Hematopoietic multipotent progenitor cell treated with erythropoietin and hydrocortisone succinate and interleukin-3 and kit ligand, for 15 days (in vitro differentiated cells): ENCODE results near the gene AGBL5.

Experiments used
- DNase-seq: peaks from one replicate; pipeline ENCODE4 v3.0.0-alpha.2; 2015; ENCODE audit warnings: low spot score

The AGBL5 gene

DNA sequence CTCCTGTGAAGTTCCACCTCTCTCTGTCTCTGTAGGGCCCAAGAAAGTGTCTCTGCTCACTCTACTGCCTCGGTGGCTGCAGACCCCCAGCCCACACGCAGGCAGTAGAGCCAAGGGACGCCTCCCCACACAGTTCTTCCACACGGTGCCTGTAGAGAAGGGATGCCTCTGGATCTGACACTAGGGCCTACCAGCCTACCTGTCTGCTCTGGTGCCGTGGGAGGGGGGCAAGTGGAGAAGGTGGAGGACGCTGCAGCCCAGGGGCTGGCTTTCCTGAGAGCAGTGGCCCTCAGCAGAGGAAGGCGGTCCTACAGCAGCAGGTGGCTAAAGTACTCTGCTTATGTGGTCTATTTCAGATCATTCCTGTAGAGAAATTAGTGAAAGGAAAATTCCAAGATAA is 27.7 kb upstream of the AGBL5 start:
- no peak for DNase-seq

- no peak for DNase-seq
Observed at GRCh38 chr2:27024188-27024587, 27.3 kb upstream of the AGBL5 start.

- DNase-seq, result no peak
Observed at GRCh38 chr2:27024812-27025211, 26.7 kb upstream of the AGBL5 start.

GRCh38 chr2:27025281-27025800 is 26.1 kb upstream of the AGBL5 start:
- DNase-seq, result no peak

GRCh38 chr2:27025861-27026851 is 25.3 kb upstream of the AGBL5 start:
- DNase-seq, result no peak

DNA sequence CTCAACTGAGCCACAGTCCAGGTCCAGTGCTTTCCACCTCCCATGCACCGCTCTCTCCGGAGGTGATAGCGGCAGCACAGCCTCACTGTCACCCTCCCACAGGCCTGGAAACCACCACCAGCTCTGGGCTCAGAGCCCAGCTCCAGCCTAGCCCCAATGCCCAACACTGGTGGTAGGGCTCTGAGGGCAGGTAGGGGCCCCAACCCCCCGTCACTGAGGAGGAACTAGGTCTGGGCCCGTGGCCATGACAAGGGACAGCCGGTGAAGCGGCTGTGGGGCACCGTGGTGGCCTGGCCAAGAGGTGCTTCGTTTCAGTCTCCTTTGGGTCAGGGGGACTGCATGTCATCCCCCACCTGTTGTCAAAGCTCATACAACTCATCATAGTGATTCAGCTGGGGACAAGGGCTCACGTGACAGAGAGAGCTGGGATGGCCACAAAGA is 24.2 kb upstream of the AGBL5 start:
- no peak for DNase-seq

GRCh38 chr2:27029051-27029450 is 22.4 kb upstream of the AGBL5 start:
- no peak for DNase-seq

GRCh38 chr2:27032495-27033252 is 18.8 kb upstream of the AGBL5 start, which contains the start of gene TMEM214:
TSS of gene TMEM214 (plus strand) at chr2:27032965. CDS start at chr2:27033016, 51 bp downstream.
- DNase-seq, result peak; percentile 77

DNA sequence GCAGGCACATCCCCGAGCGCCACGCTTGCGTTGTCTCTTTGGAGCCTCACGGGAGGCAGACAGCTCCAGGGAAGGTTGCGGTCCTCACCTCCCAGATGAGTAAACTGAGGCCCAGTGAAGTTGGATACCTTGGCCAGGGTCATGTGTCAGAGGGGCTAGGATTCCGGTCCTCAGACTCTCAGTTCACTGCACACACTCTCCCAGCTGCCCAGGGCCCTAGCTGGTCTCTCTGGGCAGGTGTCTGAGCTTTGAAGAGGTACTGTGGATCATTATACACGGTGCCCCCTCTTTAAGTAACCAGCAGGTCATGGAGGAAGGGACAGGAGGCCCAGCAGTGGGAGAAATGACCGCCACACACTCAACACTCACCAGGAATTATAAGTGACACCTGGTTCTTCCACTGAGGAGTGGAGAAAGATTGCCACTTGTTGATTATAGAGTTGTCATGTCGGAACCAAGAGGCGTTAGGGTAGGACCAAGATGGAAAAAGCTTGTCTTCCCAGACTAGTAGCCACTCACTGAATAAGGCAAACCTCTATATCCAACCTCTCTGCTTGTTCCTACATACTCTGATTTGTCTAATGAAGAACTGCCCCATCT is 18.1 kb upstream of the AGBL5 start:
- no peak for DNase-seq

DNA sequence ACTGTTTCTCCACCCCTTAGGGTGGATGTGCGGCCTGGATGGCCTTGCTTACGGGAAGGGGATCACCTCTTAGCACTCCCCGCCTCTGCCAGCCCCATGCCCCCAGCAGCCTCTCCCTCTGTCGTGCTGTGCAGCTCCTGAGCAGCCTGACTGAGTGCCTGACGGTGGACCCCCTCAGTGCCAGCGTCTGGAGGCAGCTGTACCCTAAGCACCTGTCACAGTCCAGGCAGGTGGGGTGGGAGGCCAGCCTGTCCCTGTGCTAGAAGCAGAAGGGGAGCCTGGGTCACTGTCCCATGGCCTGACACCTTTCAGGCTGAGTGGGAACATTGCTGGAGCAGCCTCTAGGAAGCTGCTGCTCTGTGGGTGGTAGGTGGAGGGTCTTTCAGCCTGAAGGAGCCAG is 13.5 kb upstream of the AGBL5 start:
- DNase-seq, result no peak

DNA sequence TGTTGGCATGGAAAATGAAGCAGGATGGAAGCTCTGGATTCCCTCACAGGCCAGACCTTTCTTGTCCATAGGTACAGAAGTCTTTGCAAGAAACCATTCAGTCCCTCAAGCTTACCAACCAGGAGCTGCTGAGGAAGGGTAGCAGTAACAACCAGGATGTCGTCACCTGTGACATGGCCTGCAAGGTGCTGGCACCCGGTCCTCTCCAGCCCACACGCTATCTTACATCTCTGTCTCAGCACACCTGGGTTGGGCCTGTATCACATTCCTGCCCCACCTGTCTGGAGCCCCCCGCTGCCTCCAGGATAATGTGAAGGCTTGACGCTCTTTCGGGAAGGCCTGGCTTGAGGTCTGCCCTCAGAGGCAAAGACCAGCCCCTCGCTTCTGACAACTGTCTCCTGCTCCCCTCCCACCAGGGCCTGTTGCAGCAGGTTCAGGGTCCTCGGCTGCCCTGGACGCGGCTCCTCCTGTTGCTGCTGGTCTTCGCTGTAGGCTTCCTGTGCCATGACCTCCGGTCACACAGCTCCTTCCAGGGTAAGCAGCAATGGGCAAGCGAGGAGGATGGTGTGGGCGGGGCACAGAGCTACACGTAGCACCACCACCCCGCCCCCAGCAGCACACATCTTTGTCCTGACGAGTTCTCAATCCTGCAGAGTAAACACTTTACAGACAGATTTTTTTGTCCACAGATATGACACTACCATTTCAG is 12.7 kb upstream of the AGBL5 start:
- DNase-seq, result no peak

- no peak for DNase-seq
Observed at GRCh38 chr2:27039426-27039825, 12.0 kb upstream of the AGBL5 start.

GRCh38 chr2:27039871-27040270 is 11.6 kb upstream of the AGBL5 start:
- no peak for DNase-seq

DNA sequence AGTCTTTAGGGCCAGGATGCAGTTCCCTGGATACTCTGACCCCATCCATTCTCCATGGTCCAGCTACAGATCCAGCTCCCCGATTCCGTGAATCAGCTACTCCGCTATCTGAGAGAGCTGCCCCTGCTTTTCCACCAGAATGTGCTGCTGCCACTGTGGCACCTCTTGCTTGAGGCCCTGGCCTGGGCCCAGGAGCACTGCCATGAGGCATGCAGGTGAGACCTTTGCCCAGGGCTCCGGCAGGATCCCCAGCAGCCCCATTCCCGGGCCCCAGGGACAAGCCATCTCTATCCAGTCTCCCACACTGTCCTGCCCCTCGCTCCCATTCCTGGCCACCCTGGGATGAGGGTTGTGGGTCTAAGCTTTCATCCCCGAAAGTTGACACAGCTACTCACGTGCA is 11.2 kb upstream of the AGBL5 start:
- no peak for DNase-seq

- DNase-seq, result no peak
Observed at GRCh38 chr2:27041752-27042151, 9.7 kb upstream of the AGBL5 start.

- DNase-seq, result no peak
Observed at GRCh38 chr2:27042159-27042661, 9.3 kb upstream of the AGBL5 start.

- DNase-seq, result no peak
Observed at GRCh38 chr2:27042985-27043634, 8.4 kb upstream of the AGBL5 start.

DNA sequence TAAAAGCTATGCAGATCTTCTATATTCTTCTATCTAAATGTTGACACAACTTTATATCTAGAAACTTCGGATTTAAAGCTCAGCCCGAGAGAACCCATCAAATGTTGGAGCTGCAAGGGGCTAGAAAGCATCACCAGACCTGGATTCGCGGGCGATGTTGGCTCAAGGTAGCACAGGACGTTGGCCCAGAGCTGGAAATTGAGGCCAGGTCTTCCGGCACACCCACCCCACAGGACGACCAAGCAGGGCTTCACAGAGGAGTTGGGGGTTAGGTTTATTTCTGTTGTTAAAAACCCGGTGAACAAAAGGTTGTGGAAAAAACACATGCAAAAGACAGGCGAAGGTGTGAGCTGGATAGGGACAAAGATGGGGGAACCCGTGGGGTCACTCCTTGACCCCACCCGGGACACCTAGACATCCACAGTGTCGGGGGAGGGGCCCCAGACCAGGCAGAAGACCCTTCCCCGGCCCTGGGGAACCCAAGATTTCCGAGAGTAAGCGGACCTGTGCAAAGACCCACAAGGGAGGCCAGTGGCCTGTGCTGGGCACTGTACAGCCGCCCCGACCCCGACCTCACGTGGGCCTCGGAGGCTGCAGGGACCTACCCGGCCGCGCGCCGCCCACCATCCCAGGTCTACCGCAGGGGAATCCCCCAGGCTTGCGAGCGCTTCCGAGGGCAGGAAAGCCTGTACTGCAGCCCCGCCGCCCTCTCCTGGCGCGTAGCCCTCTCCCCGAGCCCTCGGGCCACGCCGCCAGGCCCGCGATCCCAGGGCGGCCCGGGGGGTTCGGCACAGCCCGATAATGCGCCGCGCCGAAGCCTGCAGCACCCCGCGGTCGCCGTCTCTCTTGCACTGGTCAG is 1.8 kb upstream of the AGBL5 start:
- DNase-seq, result no peak

- DNase-seq, result peak; percentile 86
Observed at GRCh38 chr2:27050281-27050995, 1.0 kb upstream of the AGBL5 start.
